Measurements from ENCODE around the gene CTNND1. TPM values are rescaled to one million over a fixed set of nuclear protein-coding genes. Genes with fewer than 3 reads are reported as not detected.

CTNND1 gene
- total RNA-seq, 6 donors from 2014 or later, result 136 to 232 (median 214) TPM

DNA sequence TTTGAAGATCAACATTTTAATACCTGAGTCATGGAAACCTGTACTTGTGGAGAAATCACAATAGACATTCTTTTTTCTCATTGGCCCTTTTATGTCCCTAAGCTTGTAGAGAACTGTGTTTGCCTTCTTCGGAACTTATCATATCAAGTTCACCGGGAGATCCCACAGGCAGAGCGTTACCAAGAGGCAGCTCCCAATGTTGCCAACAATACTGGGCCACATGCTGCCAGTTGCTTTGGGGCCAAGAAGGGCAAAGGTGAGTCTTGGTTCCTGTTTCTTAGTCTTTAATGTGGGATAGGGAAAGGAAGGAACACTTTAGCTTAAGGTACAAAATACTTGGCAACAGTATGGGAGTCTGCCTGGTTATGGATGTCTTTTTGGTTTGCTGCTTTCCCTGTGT is 44.2 kb downstream of the CTNND1 start:
- no peaks in the 10 kb centered on the region for H3K27me3 ChIP-seq
- TF ChIP-seq, protein P1, sequence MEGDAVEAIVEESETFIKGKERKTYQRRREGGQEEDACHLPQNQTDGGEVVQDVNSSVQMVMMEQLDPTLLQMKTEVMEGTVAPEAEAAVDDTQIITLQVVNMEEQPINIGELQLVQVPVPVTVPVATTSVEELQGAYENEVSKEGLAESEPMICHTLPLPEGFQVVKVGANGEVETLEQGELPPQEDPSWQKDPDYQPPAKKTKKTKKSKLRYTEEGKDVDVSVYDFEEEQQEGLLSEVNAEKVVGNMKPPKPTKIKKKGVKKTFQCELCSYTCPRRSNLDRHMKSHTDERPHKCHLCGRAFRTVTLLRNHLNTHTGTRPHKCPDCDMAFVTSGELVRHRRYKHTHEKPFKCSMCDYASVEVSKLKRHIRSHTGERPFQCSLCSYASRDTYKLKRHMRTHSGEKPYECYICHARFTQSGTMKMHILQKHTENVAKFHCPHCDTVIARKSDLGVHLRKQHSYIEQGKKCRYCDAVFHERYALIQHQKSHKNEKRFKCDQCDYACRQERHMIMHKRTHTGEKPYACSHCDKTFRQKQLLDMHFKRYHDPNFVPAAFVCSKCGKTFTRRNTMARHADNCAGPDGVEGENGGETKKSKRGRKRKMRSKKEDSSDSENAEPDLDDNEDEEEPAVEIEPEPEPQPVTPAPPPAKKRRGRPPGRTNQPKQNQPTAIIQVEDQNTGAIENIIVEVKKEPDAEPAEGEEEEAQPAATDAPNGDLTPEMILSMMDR (IDR thresholded peaks at IDR 0.05), result no peak
- peaks cover 44 to 94% (median 87%) of the 10 kb centered on the region in 4 donors for H3K36me3 ChIP-seq
- H3K27ac ChIP-seq, result no peak overlapping the region
- peaks cover 3 to 23% (median 14%) of the 10 kb centered on the region in 4 donors for H3K4me1 ChIP-seq
- no peak overlapping the region for H3K4me3 ChIP-seq
- DNase-seq (no peak), ATAC-seq (ENCODE audit: low FRiP score in 2 of 2) (no peak)
- WGBS, 2 donors, result 83 to 88% methylated on average over 3 of the region's 3 CpGs
- no peaks in the 10 kb centered on the region for H3K9me3 ChIP-seq

DNA sequence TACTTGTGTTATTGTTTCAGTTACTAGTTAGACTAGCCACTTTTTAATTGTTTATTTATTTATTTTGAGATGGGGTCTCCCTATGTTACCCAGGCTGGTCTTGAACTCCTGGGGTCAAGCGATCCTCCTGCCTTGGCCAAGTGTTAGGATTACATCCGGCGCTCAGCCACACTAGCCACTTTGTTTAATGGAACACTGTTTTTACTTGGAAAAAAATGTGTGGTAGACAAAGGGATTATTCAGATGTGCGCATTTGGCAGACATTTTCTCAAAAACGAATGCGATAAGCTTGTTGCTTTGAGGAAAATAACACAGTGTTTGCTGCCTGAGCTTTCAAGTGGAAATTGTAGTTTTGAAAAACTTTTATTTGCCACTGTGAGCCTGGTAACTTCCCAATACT is 51.0 kb downstream of the CTNND1 start:
- 96 to 97% methylated on average over 6 of the region's 6 CpGs for WGBS, 2 donors

DNA sequence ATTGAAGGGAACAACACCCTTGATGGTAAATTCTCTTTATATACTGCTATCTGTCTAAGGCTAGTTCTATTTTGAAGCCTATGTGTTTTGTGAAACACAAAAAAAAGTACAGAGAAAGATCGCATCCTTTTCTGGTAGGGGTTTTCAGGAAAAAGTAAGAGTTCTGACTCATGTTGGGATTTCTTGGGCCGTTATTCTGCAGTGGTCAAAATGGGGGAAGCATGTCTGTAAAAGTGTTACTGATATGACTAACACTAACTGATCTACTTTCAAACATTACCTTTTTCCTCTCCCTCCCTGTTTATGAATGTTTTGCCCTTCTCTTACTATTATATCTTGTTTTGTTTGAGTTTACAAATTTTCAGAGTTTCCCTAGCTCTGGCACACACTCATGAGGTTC is 53.9 kb downstream of the CTNND1 start:
- H3K36me3 ChIP-seq, result peaks cover 43 to 92% (median 68%) of the 10 kb centered on the region in 4 donors
- DNase-seq (no peak), ATAC-seq (ENCODE audit: low FRiP score in 2 of 2) (no peak)
- no peaks in the 10 kb centered on the region for H3K9me3 ChIP-seq
- H3K4me3 ChIP-seq, result no peak overlapping the region
- TF ChIP-seq POLR2AphosphoS5 (IDR thresholded peaks at IDR 0.05), result no peak
- TF ChIP-seq, protein P1 (IDR thresholded peaks at IDR 0.05), result no peak
- TF ChIP-seq EP300 (IDR thresholded peaks at IDR 0.05), result no peak
- TF ChIP-seq POLR2A (IDR thresholded peaks at IDR 0.05), result no peak
- peaks cover 0 to 9% (median 3%) of the 10 kb centered on the region in 4 donors for H3K4me1 ChIP-seq
- no peak overlapping the region for H3K27ac ChIP-seq
- H3K27me3 ChIP-seq, result no peaks in the 10 kb centered on the region
- WGBS, 2 donors, result 76 to 89% methylated on average over 2 of the region's 2 CpGs

More for the DNA sequence above, 51.0 kb downstream of the CTNND1 start:
- H3K4me3 ChIP-seq, result no peak overlapping the region
- no peak for TF ChIP-seq EP300 (IDR thresholded peaks at IDR 0.05)
- no peak for TF ChIP-seq POLR2A (IDR thresholded peaks at IDR 0.05)
- TF ChIP-seq, protein P1 (IDR thresholded peaks at IDR 0.05), result no peak
- no peak for TF ChIP-seq POLR2AphosphoS5 (IDR thresholded peaks at IDR 0.05)
- no peaks in the 10 kb centered on the region for H3K27me3 ChIP-seq
- DNase-seq, result no peak
- no peak overlapping the region for H3K27ac ChIP-seq
- no peak for ATAC-seq (ENCODE audit: low FRiP score in 2 of 2)
- H3K9me3 ChIP-seq, result no peaks in the 10 kb centered on the region
- peaks cover 62 to 99% (median 93%) of the 10 kb centered on the region in 4 donors for H3K36me3 ChIP-seq
- H3K4me1 ChIP-seq, result no peaks in the 10 kb centered on the region

DNA sequence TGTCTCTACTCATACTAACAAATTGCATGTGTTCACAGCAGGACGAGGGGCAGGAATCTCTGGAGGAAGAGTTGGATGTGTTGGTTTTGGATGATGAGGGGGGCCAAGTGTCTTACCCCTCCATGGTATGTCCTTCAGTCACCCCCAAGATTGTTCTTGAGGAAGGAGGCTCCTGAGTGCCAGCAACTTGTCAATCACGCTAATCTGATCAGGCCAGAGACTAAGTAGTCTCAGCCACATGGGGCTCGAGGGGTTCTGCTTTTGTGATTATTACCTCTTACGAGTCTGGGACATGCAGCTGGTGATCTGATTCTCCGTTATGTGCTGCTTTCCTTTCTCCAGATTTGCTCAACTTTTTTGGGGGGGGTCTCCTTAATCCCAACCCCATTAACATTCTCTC is 54.3 kb downstream of the CTNND1 start:
- Histone ChIP-seq H3K9me3 (no peaks in the 10 kb centered on the region), H3K36me3 (peaks cover 39 to 88% (median 64%) of the 10 kb centered on the region in 4 donors), H3K4me1 (peaks cover 0 to 9% (median 3%) of the 10 kb centered on the region in 4 donors), H3K27ac (no peak overlapping the region), H3K27me3 (no peaks in the 10 kb centered on the region), H3K4me3 (no peak overlapping the region)
- no peak for DNase-seq
- 82 to 83% methylated on average over 5 of the region's 5 CpGs for WGBS, 2 donors
- TF ChIP-seq, protein P1 (IDR thresholded peaks at IDR 0.05), result no peak
- no peak for TF ChIP-seq EP300 (IDR thresholded peaks at IDR 0.05)
- no peak for TF ChIP-seq POLR2AphosphoS5 (IDR thresholded peaks at IDR 0.05)
- TF ChIP-seq POLR2A (IDR thresholded peaks at IDR 0.05), result no peak
- ATAC-seq (ENCODE audit: low FRiP score in 2 of 2), result no peak

DNA sequence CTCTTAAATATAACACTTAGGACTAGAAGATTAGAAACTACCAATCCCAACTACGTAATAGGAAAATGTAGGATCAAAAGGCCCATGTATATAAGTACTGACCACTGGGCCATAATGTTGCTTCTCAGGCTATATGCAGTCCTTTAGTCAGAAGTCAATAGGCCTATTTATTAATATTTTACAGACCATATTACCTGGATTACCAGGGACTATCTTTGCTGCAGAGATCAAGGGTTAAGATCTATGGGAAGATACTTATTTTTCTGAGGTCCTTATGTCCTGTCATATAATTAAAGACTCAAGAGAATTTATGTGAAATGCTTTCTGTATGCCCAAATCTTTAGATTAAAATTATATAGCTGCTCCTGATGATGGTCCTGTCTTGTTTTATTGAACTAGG is 57.2 kb downstream of the CTNND1 start:
- no peaks in the 10 kb centered on the region for H3K9me3 ChIP-seq
- H3K27me3 ChIP-seq, result no peaks in the 10 kb centered on the region
- H3K4me3 ChIP-seq, result no peak overlapping the region
- TF ChIP-seq EP300 (IDR thresholded peaks at IDR 0.05) (no peak), POLR2A (IDR thresholded peaks at IDR 0.05) (no peak), POLR2AphosphoS5 (IDR thresholded peaks at IDR 0.05) (no peak)
- TF ChIP-seq, protein P1 (IDR thresholded peaks at IDR 0.05), result no peak
- 100% methylated on average over 1 of the region's 1 CpG for WGBS, 2 donors
- ATAC-seq (ENCODE audit: low FRiP score in 2 of 2) (no peak), DNase-seq (no peak)
- peaks cover 0 to 9% (median 3%) of the 10 kb centered on the region in 4 donors for H3K4me1 ChIP-seq
- no peak overlapping the region for H3K27ac ChIP-seq
- H3K36me3 ChIP-seq, result peaks cover 35 to 60% (median 41%) of the 10 kb centered on the region in 4 donors
